Measurements from ENCODE around the gene ALG1.

DNA sequence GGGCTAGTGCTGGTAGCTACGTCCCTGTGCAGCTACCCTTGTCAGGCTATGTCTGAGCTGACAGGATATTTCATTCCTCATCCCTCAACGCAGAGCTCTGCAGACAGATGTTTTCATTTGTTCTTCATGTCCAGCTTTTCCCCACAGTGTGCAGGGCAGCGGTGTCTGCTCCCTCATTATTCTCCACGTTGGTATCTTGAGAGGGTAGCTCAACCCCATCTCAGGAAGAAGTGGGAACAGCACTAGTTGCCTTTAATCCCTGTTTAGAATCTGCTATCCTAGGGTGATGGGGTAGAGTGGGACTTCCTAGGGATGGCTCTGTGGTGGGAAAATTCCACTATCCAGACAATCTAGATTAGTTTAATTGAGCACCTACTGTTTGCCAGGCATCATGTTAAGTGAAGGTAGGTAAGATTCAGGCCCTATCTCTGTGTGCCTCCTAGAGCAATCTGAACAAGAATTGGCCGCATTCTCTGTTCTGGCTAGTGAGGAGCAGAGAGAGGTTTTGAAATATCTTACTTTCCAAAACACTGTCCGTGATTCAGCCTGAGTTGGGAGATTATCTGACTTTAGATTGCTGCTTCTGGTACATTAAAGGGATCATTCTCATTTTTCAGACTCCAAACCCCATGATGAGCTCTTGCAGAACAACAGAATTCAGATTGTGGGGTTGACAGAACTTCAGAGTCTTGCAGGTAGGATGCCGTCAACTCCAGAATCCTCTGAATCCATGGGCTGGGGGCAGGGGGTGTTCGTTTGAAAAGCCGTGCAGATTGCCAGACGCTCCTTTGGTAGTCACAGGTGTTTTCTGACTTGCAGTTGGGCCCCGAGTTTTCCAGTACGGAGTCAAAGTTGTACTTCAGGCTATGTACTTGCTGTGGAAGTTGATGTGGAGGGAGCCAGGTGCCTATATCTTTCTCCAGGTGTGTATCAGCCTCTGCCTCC is 963 bp downstream of the ALG1 start:
- TF ChIP-seq POLR2A (IDR thresholded peaks at IDR 0.05; ENCODE audit: low read length) (no peak), GATA1 (IDR thresholded peaks at IDR 0.05; ENCODE audit: low read depth, low read length) (no peak)
